Neural cell (in vitro differentiated cells): Measurements from ENCODE around the gene PARD6G. TPM values are rescaled to one million over a fixed set of nuclear protein-coding genes. Genes with fewer than 3 reads are reported as not detected.

Source experiments
- H2AFZ ChIP-seq: fragments of 200-600, 300-800 bp; sonication (generic), shearing (Covaris generic); 2 replicates; pipeline ENCODE4 v1.6.0; 2014; ENCODE audit warnings: low read depth, mild to moderate bottlenecking, antibody characterized with exemption, low read length, moderate library complexity
- H3F3A ChIP-seq: fragments of 200-600 bp; shearing (Covaris generic); 2 replicates; pipeline ENCODE4 v1.6.1; 2016; ENCODE audit warnings: mild to moderate bottlenecking, moderate library complexity, mixed read lengths, antibody characterized with exemption, low read length; ENCODE audit not compliant: insufficient read depth, poor library complexity, severe bottlenecking
- H3K27ac ChIP-seq: fragments of 200-600, 300-800 bp; sonication (generic), shearing (Covaris generic); 2 replicates; pipeline ENCODE4 v1.5.1; 2014; ENCODE audit warnings: mild to moderate bottlenecking, low read length, moderate library complexity
- H3K27me3 ChIP-seq: fragments of 300-800, 200-600 bp; sonication (generic), shearing (Covaris generic); 2 replicates; pipeline ENCODE4 v1.6.0; 2014; ENCODE audit warnings: mild to moderate bottlenecking, low read depth, low read length, moderate library complexity; ENCODE audit not compliant: insufficient read depth
- H3K36me3 ChIP-seq: fragments of 300-800, 200-600 bp; sonication (generic), shearing (Covaris generic); 2 replicates; pipeline ENCODE4 v1.5.1; 2014; ENCODE audit warnings: mild to moderate bottlenecking, antibody characterized with exemption, low read length, moderate library complexity; ENCODE audit not compliant: insufficient read depth
- H3K4me2 ChIP-seq: fragments of 300-800, 200-600 bp; sonication (generic), shearing (Covaris generic); 2 replicates; pipeline ENCODE4 v1.6.0; 2014; ENCODE audit warnings: mild to moderate bottlenecking, low read length
- H3K4me3 ChIP-seq: fragments of 300-800, 200-600 bp; sonication (generic), shearing (Covaris generic); 2 replicates; pipeline ENCODE4 v1.5.1; 2014; ENCODE audit warnings: mild to moderate bottlenecking, low read length, moderate library complexity
- H3K79me2 ChIP-seq: fragments of 200-600 bp; shearing (Covaris generic); replicated peaks from 2 replicates; pipeline ENCODE4 v1.6.0; 2014; ENCODE audit warnings: mild to moderate bottlenecking, low read length, moderate library complexity; ENCODE audit not compliant: insufficient read depth
- H3K9ac ChIP-seq: fragments of 300-800, 200-600 bp; sonication (generic), shearing (Covaris generic); 2 replicates; pipeline ENCODE4 v1.6.1; 2016; ENCODE audit warnings: mild to moderate bottlenecking, low read length, mixed read lengths
- H3K9me2 ChIP-seq: fragments of 200-600 bp; shearing (Covaris generic); 2 replicates; pipeline ENCODE4 v1.6.1; 2016; ENCODE audit warnings: mild to moderate bottlenecking, low read length, mixed read lengths; ENCODE audit not compliant: insufficient read depth
- H3K9me3 ChIP-seq: fragments of 200-600, 300-800 bp; sonication (generic), shearing (Covaris generic); 2 replicates; pipeline ENCODE4 v1.6.1; 2016; ENCODE audit warnings: mild to moderate bottlenecking, mixed run types, low read length, moderate library complexity, mixed read lengths
- H4K20me1 ChIP-seq: fragments of 200-600 bp; shearing (Covaris generic); 2 replicates; pipeline ENCODE4 v1.6.1; 2016; ENCODE audit warnings: mild to moderate bottlenecking, mixed run types; ENCODE audit not compliant: insufficient read depth
- CTCF ChIP-seq: fragments of 450-650 bp; IDR thresholded peaks from 2 replicates; pipeline ENCODE4 v1.5.1; 2014; ENCODE audit warnings: antibody characterized with exemption, mild to moderate bottlenecking, moderate library complexity; ENCODE audit not compliant: poor library complexity, severe bottlenecking
- EP300 ChIP-seq: fragments of 450-650 bp; conservative IDR thresholded peaks from 2 replicates; pipeline ENCODE4 v1.6.1; 2014; ENCODE audit warnings: antibody characterized with exemption, mild to moderate bottlenecking, moderate library complexity; ENCODE audit not compliant: poor library complexity, severe bottlenecking
- EZH2 ChIP-seq: fragments of 200-600, 300-800 bp; shearing (Covaris generic), sonication (generic); IDR thresholded peaks from 2 replicates; pipeline ENCODE4 v1.6.1; 2014; ENCODE audit warnings: antibody characterized with exemption, low read length, borderline replicate concordance, mild to moderate bottlenecking; ENCODE audit not compliant: insufficient read depth, poor library complexity, severe bottlenecking
- MXI1 ChIP-seq: fragments of 450-650 bp; conservative IDR thresholded peaks from 2 replicates; pipeline ENCODE4 v1.6.1; 2014; ENCODE audit warnings: antibody characterized with exemption, mild to moderate bottlenecking; ENCODE audit not compliant: poor library complexity, severe bottlenecking
- POLR2AphosphoS5 ChIP-seq: IDR thresholded peaks from 2 replicates; pipeline ENCODE4 v1.6.1; 2012
- RAD21 ChIP-seq: fragments of 450-650 bp; conservative IDR thresholded peaks from 2 replicates; pipeline ENCODE4 v1.6.1; 2014; ENCODE audit warnings: antibody characterized with exemption, mild to moderate bottlenecking, moderate library complexity
- SMC3 ChIP-seq: fragments of 450-650 bp; conservative IDR thresholded peaks from 2 replicates; pipeline ENCODE4 v1.6.1; 2014; ENCODE audit warnings: antibody characterized with exemption, mild to moderate bottlenecking, moderate library complexity; ENCODE audit not compliant: poor library complexity
- TAF1 ChIP-seq: IDR thresholded peaks from 2 replicates; pipeline ENCODE4 v1.6.1; 2012; ENCODE audit warnings: low read depth
- polyA plus RNA-seq: library from polyadenylated mRNA; depleted of rRNA; stranded (reverse); fragments of >200 nt; gene quantifications from 2 replicates; pipeline ENCODE4 v1.2.3, GENCODE V29; 2014
- TF ChIP-seq, protein P1 (sequence below): IDR thresholded peaks from 2 replicates; pipeline ENCODE4 v1.6.1; 2012; ENCODE audit warnings: borderline replicate concordance

The PARD6G gene
- polyA plus RNA-seq, 1 donor from 2014 or later: 9.3 TPM

- H3K9me3 ChIP-seq: no peaks in the 10 kb centered on the region
- H3K4me2 ChIP-seq: no peak overlapping the region
- no peak overlapping the region for H3K4me3 ChIP-seq
- H3K27ac ChIP-seq: no peak overlapping the region
- H3K27me3 ChIP-seq: no peaks in the 10 kb centered on the region
- H2AFZ ChIP-seq: no peak overlapping the region
- no peak overlapping the region for H3K9ac ChIP-seq
- no peaks in the 10 kb centered on the region for H3K9me2 ChIP-seq
- H4K20me1 ChIP-seq: no peaks in the 10 kb centered on the region
- H3K79me2 ChIP-seq: no peaks in the 10 kb centered on the region
- H3F3A ChIP-seq: no peaks in the 10 kb centered on the region
- TF ChIP-seq MXI1 (no peak), TAF1 (no peak), POLR2AphosphoS5 (no peak), RAD21 (no peak), CTCF (no peak), EZH2 (no peak), EP300 (no peak), SMC3 (no peak)
- TF ChIP-seq, protein P1, sequence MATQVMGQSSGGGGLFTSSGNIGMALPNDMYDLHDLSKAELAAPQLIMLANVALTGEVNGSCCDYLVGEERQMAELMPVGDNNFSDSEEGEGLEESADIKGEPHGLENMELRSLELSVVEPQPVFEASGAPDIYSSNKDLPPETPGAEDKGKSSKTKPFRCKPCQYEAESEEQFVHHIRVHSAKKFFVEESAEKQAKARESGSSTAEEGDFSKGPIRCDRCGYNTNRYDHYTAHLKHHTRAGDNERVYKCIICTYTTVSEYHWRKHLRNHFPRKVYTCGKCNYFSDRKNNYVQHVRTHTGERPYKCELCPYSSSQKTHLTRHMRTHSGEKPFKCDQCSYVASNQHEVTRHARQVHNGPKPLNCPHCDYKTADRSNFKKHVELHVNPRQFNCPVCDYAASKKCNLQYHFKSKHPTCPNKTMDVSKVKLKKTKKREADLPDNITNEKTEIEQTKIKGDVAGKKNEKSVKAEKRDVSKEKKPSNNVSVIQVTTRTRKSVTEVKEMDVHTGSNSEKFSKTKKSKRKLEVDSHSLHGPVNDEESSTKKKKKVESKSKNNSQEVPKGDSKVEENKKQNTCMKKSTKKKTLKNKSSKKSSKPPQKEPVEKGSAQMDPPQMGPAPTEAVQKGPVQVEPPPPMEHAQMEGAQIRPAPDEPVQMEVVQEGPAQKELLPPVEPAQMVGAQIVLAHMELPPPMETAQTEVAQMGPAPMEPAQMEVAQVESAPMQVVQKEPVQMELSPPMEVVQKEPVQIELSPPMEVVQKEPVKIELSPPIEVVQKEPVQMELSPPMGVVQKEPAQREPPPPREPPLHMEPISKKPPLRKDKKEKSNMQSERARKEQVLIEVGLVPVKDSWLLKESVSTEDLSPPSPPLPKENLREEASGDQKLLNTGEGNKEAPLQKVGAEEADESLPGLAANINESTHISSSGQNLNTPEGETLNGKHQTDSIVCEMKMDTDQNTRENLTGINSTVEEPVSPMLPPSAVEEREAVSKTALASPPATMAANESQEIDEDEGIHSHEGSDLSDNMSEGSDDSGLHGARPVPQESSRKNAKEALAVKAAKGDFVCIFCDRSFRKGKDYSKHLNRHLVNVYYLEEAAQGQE: no peak
- H3K36me3 ChIP-seq: no peaks in the 10 kb centered on the region
These were observed 77.7 kb downstream of the PARD6G start for GRCh38 chr18:80169607-80170006.

DNA sequence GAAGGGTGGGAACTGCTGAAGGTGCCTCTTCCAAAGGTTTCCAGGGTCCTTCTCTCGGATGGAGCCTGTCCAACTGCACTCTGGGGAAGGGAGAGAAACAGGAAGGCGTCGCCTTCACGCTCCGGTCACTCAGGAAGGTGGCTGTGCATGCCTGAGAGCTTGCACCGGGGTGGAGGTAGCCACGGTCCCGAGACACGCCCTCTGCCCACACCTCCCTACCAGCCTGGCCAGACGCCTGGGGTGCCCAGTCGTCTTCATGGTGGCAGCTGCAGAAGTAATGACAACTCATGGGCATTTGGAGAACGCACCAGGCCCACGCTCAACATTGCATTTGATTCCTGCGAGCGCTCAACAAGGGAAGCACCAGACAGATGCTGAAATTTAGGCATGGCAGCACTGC is 78.3 kb downstream of the PARD6G start:
- Histone ChIP-seq H3K27ac (no peak overlapping the region), H3K4me2 (no peak overlapping the region), H3K27me3 (no peaks in the 10 kb centered on the region), H3K4me3 (no peak overlapping the region), H3K9me3 (no peaks in the 10 kb centered on the region), H2AFZ (no peak overlapping the region), H3K36me3 (no peaks in the 10 kb centered on the region), H3F3A (no peaks in the 10 kb centered on the region), H4K20me1 (no peaks in the 10 kb centered on the region), H3K79me2 (peaks cover 4% of the 10 kb centered on the region), H3K9me2 (no peaks in the 10 kb centered on the region), H3K9ac (no peak overlapping the region)
- TF ChIP-seq CTCF (no peak), RAD21 (no peak), EP300 (no peak), SMC3 (no peak), TAF1 (no peak), MXI1 (no peak), POLR2AphosphoS5 (no peak), EZH2 (no peak)
- TF ChIP-seq, protein P1: no peak
